Liver (tissue), 3 donors: ENCODE measurements around the gene IRX6.

Experiments used
- EGR1 ChIP-seq, 2 donors: IDR thresholded peaks; 2 replicates each; pipeline ENCODE4 v1.6.1; 2016 to 2018; ENCODE audit warnings: antibody characterized with exemption in 2 of 2, low read depth in 2 of 2
- FOXA1 ChIP-seq: IDR thresholded peaks from 2 replicates; pipeline ENCODE4 v1.6.1; 2016; ENCODE audit warnings: antibody characterized with exemption
- GABPA ChIP-seq, 2 donors: IDR thresholded peaks in 1 of 2; conservative IDR thresholded peaks in 1 of 2; 2 replicates each; pipeline ENCODE4 v1.6.1; 2016; ENCODE audit warnings: antibody characterized with exemption in 2 of 2, mild to moderate bottlenecking in 1 of 2, moderate library complexity in 1 of 2
- HNF4A ChIP-seq, 2 donors: conservative IDR thresholded peaks; 2 replicates each; pipeline ENCODE4 v1.6.1; 2016; ENCODE audit warnings: antibody characterized with exemption in 2 of 2, mild to moderate bottlenecking in 2 of 2
- HNF4G ChIP-seq: IDR thresholded peaks from 2 replicates; pipeline ENCODE4 v1.6.1; 2016; ENCODE audit warnings: antibody characterized with exemption
- RAD21 ChIP-seq, 2 donors: IDR thresholded peaks; 2 replicates each; pipeline ENCODE4 v1.6.1; 2016; ENCODE audit warnings: antibody characterized with exemption in 2 of 2, mild to moderate bottlenecking in 2 of 2
- RXRA ChIP-seq, 2 donors: IDR thresholded peaks; 2 replicates each; pipeline ENCODE4 v1.6.1; 2017 to 2018; ENCODE audit warnings: antibody characterized with exemption in 2 of 2, mild to moderate bottlenecking in 1 of 2
- TAF1 ChIP-seq: conservative IDR thresholded peaks from 2 replicates; pipeline ENCODE4 v1.6.1; 2016; ENCODE audit warnings: antibody characterized with exemption, mild to moderate bottlenecking
- YY1 ChIP-seq: IDR thresholded peaks from 2 replicates; pipeline ENCODE4 v1.6.1; 2016; ENCODE audit warnings: antibody characterized with exemption, mild to moderate bottlenecking
- ZBTB33 ChIP-seq: IDR thresholded peaks from 2 replicates; pipeline ENCODE4 v1.6.1; 2016; ENCODE audit warnings: antibody characterized with exemption
- TF ChIP-seq, protein P1 (sequence below): fragments of 150-350 bp; IDR thresholded peaks from 2 replicates; pipeline ENCODE4 v1.5.1; 2017; ENCODE audit warnings: improper control_type of control experiment, low read depth, low read length; ENCODE audit not compliant: missing input control
- TF ChIP-seq, protein P2 (sequence below): IDR thresholded peaks from 2 replicates; pipeline ENCODE4 v1.6.1; 2016; ENCODE audit warnings: antibody characterized with exemption
- TF ChIP-seq, protein P3 (sequence below): IDR thresholded peaks from 2 replicates; pipeline ENCODE4 v1.6.1; 2016; ENCODE audit warnings: antibody characterized with exemption
- TF ChIP-seq, protein P4 (sequence below): IDR thresholded peaks from 2 replicates; pipeline ENCODE4 v1.6.1; 2016; ENCODE audit warnings: antibody characterized with exemption, mild to moderate bottlenecking
- donor health status: healthy.
- donor health status: healthy.

DNA sequence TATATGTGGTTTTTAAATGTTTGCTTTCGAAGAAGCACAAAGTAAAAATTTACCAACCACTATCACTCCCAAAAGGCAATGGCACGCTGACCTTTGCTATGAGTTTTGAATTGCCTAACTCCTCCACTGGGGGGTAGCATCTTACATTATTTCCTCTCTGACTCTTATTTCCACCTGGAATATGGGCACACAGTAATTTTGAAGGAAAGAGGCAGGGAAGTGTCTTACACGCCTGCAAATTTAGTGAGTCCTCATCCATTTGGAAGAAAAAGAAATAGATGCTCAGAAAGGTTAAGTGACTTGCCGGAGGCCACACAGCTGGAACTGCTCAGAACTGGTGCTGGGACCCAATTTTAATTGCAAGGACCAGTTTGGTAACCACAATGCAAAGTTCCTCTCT, 29.9 kb upstream of the IRX6 start:
- no peak for TF ChIP-seq FOXA1
- no peak for TF ChIP-seq YY1
- no peak for TF ChIP-seq GABPA (IDR thresholded peaks at IDR 0.05 in 1 of 2, conservative IDR thresholded peaks at IDR 0.05 in 1 of 2)
- TF ChIP-seq, protein P1, sequence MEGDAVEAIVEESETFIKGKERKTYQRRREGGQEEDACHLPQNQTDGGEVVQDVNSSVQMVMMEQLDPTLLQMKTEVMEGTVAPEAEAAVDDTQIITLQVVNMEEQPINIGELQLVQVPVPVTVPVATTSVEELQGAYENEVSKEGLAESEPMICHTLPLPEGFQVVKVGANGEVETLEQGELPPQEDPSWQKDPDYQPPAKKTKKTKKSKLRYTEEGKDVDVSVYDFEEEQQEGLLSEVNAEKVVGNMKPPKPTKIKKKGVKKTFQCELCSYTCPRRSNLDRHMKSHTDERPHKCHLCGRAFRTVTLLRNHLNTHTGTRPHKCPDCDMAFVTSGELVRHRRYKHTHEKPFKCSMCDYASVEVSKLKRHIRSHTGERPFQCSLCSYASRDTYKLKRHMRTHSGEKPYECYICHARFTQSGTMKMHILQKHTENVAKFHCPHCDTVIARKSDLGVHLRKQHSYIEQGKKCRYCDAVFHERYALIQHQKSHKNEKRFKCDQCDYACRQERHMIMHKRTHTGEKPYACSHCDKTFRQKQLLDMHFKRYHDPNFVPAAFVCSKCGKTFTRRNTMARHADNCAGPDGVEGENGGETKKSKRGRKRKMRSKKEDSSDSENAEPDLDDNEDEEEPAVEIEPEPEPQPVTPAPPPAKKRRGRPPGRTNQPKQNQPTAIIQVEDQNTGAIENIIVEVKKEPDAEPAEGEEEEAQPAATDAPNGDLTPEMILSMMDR = no peak
- TF ChIP-seq, protein P2, sequence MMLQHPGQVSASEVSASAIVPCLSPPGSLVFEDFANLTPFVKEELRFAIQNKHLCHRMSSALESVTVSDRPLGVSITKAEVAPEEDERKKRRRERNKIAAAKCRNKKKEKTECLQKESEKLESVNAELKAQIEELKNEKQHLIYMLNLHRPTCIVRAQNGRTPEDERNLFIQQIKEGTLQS = no peak
- TF ChIP-seq ZBTB33 = no peak
- TF ChIP-seq, protein P3, sequence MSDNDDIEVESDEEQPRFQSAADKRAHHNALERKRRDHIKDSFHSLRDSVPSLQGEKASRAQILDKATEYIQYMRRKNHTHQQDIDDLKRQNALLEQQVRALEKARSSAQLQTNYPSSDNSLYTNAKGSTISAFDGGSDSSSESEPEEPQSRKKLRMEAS = no peak
- TF ChIP-seq TAF1 = no peak
- TF ChIP-seq RAD21 (IDR thresholded peaks at IDR 0.05) = no peak
- no peak for TF ChIP-seq HNF4A (conservative IDR thresholded peaks at IDR 0.05)
- TF ChIP-seq RXRA (IDR thresholded peaks at IDR 0.05) = no peak
- TF ChIP-seq, protein P4, sequence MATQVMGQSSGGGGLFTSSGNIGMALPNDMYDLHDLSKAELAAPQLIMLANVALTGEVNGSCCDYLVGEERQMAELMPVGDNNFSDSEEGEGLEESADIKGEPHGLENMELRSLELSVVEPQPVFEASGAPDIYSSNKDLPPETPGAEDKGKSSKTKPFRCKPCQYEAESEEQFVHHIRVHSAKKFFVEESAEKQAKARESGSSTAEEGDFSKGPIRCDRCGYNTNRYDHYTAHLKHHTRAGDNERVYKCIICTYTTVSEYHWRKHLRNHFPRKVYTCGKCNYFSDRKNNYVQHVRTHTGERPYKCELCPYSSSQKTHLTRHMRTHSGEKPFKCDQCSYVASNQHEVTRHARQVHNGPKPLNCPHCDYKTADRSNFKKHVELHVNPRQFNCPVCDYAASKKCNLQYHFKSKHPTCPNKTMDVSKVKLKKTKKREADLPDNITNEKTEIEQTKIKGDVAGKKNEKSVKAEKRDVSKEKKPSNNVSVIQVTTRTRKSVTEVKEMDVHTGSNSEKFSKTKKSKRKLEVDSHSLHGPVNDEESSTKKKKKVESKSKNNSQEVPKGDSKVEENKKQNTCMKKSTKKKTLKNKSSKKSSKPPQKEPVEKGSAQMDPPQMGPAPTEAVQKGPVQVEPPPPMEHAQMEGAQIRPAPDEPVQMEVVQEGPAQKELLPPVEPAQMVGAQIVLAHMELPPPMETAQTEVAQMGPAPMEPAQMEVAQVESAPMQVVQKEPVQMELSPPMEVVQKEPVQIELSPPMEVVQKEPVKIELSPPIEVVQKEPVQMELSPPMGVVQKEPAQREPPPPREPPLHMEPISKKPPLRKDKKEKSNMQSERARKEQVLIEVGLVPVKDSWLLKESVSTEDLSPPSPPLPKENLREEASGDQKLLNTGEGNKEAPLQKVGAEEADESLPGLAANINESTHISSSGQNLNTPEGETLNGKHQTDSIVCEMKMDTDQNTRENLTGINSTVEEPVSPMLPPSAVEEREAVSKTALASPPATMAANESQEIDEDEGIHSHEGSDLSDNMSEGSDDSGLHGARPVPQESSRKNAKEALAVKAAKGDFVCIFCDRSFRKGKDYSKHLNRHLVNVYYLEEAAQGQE = no peak
- no peak for TF ChIP-seq HNF4G
- TF ChIP-seq EGR1 (IDR thresholded peaks at IDR 0.05; ENCODE audit: low read depth in 2 of 2) = no peak
